ENCODE results near the gene CHRNA3. TPM values are rescaled to one million over a fixed set of nuclear protein-coding genes. Genes with fewer than 3 reads are reported as not detected.

The CHRNA3 gene
- total and polyA plus RNA-seq, 2 donors: 22.0 to 48.3 TPM

- Histone ChIP-seq H3K27ac (ENCODE audit: low read depth in 1 of 2, low read length in 1 of 2) (no peak overlapping the region), H3K27me3 (ENCODE audit: control insufficient read depth in 2 of 2, insufficient read depth in 1 of 2, low read length in 1 of 2) (no peaks in the 10 kb centered on the region), H3K36me3 (ENCODE audit: control insufficient read depth in 2 of 2, insufficient read depth in 2 of 2, low read length in 1 of 2) (no peaks in the 10 kb centered on the region), H3K4me1 (ENCODE audit: control insufficient read depth in 2 of 2, insufficient read depth in 2 of 2, low read length in 2 of 2) (peaks cover 0 to 4% of the 10 kb centered on the region in 2 donors), H3K4me3 (ENCODE audit: low read length in 2 of 2) (no peak overlapping the region), H3K9me3 (ENCODE audit: control insufficient read depth in 2 of 2, insufficient read depth in 1 of 2, low read length in 1 of 2) (no peaks in the 10 kb centered on the region)
- DNase-seq (ENCODE audit: low read depth in 6 of 9, low spot score in 9 of 9): no peak
Measured at GRCh38 chr15:78658823-78659222, 38.0 kb upstream of the CHRNA3 start.

GRCh38 chr15:78654272-78654671 lies 33.5 kb upstream of the CHRNA3 start:
- Histone ChIP-seq H3K27me3 (ENCODE audit: control insufficient read depth in 2 of 2, insufficient read depth in 1 of 2, low read length in 1 of 2) (no peaks in the 10 kb centered on the region), H3K9me3 (ENCODE audit: control insufficient read depth in 2 of 2, insufficient read depth in 1 of 2, low read length in 1 of 2) (no peaks in the 10 kb centered on the region), H3K36me3 (ENCODE audit: control insufficient read depth in 2 of 2, insufficient read depth in 2 of 2, low read length in 1 of 2) (no peaks in the 10 kb centered on the region), H3K4me3 (ENCODE audit: low read length in 2 of 2) (no peak overlapping the region), H3K4me1 (ENCODE audit: control insufficient read depth in 2 of 2, insufficient read depth in 2 of 2, low read length in 2 of 2) (peaks cover 0 to 2% of the 10 kb centered on the region in 2 donors), H3K27ac (ENCODE audit: low read depth in 1 of 2, low read length in 1 of 2) (no peak overlapping the region)
- no peak for DNase-seq (ENCODE audit: low read depth in 6 of 9, low spot score in 9 of 9)
- WGBS: 98% methylated on average over 4 of the region's 4 CpGs

GRCh38 chr15:78651930-78652615 lies 31.3 kb upstream of the CHRNA3 start:
- H3K4me1 ChIP-seq (ENCODE audit: control insufficient read depth in 2 of 2, insufficient read depth in 2 of 2, low read length in 2 of 2): no peaks in the 10 kb centered on the region
- DNase-seq (ENCODE audit: low read depth in 6 of 9, low spot score in 9 of 9): no peak

DNA sequence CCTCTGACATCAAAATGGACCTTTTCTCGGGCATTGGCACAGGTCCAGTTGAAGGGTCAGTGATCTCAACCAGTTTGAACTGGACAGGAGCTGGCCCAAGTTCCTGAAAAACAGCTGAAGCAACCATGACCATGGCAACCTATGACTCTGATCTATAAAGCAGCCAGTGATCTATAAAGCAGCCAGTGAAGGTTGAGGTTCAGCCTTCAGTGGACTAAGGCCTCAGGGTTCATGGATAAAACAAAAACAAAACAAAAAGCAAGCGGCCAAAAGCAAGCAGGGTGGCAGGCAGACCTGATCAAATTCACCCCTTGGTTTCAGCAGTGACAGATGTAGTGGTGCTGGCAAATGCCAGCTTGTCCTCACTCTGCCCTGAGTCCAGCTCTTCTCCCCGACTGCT lies 30.2 kb upstream of the CHRNA3 start:
- 93% methylated on average over 3 of the region's 3 CpGs for WGBS
- no peak overlapping the region for H3K27ac ChIP-seq (ENCODE audit: low read depth in 1 of 2, low read length in 1 of 2)
- H3K27me3 ChIP-seq (ENCODE audit: control insufficient read depth in 2 of 2, insufficient read depth in 1 of 2, low read length in 1 of 2): no peaks in the 10 kb centered on the region
- H3K4me3 ChIP-seq (ENCODE audit: low read length in 2 of 2): no peak overlapping the region
- no peaks in the 10 kb centered on the region for H3K36me3 ChIP-seq (ENCODE audit: control insufficient read depth in 2 of 2, insufficient read depth in 2 of 2, low read length in 1 of 2)
- DNase-seq (ENCODE audit: low read depth in 6 of 9, low spot score in 9 of 9): no peak
- H3K9me3 ChIP-seq (ENCODE audit: control insufficient read depth in 2 of 2, insufficient read depth in 1 of 2, low read length in 1 of 2): no peaks in the 10 kb centered on the region
- H3K4me1 ChIP-seq (ENCODE audit: control insufficient read depth in 2 of 2, insufficient read depth in 2 of 2, low read length in 2 of 2): no peaks in the 10 kb centered on the region

More at GRCh38 chr15:78651930-78652615, 31.3 kb upstream of the CHRNA3 start:
- no peak overlapping the region for H3K4me3 ChIP-seq (ENCODE audit: low read length in 2 of 2)
- WGBS: 98% methylated on average over 1 of the region's 1 CpG
- H3K27me3 ChIP-seq (ENCODE audit: control insufficient read depth in 2 of 2, insufficient read depth in 1 of 2, low read length in 1 of 2): no peaks in the 10 kb centered on the region
- H3K27ac ChIP-seq (ENCODE audit: low read depth in 1 of 2, low read length in 1 of 2): no peak overlapping the region
- no peaks in the 10 kb centered on the region for H3K36me3 ChIP-seq (ENCODE audit: control insufficient read depth in 2 of 2, insufficient read depth in 2 of 2, low read length in 1 of 2)
- no peaks in the 10 kb centered on the region for H3K9me3 ChIP-seq (ENCODE audit: control insufficient read depth in 2 of 2, insufficient read depth in 1 of 2, low read length in 1 of 2)

- no peaks in the 10 kb centered on the region for H3K27me3 ChIP-seq (ENCODE audit: control insufficient read depth in 2 of 2, insufficient read depth in 1 of 2, low read length in 1 of 2)
- H3K36me3 ChIP-seq (ENCODE audit: control insufficient read depth in 2 of 2, insufficient read depth in 2 of 2, low read length in 1 of 2): no peaks in the 10 kb centered on the region
- H3K27ac ChIP-seq (ENCODE audit: low read depth in 1 of 2, low read length in 1 of 2): no peak overlapping the region
- WGBS: 97% methylated on average over 4 of the region's 4 CpGs
- H3K9me3 ChIP-seq (ENCODE audit: control insufficient read depth in 2 of 2, insufficient read depth in 1 of 2, low read length in 1 of 2): no peaks in the 10 kb centered on the region
- H3K4me1 ChIP-seq (ENCODE audit: control insufficient read depth in 2 of 2, insufficient read depth in 2 of 2, low read length in 2 of 2): no peaks in the 10 kb centered on the region
- no peak for DNase-seq (ENCODE audit: low read depth in 6 of 9, low spot score in 9 of 9)
- no peak overlapping the region for H3K4me3 ChIP-seq (ENCODE audit: low read length in 2 of 2)
Measured at GRCh38 chr15:78650022-78650421, 29.2 kb upstream of the CHRNA3 start.

- Histone ChIP-seq H3K36me3 (ENCODE audit: control insufficient read depth in 2 of 2, insufficient read depth in 2 of 2, low read length in 1 of 2) (no peaks in the 10 kb centered on the region), H3K27ac (ENCODE audit: low read depth in 1 of 2, low read length in 1 of 2) (no peak overlapping the region), H3K4me1 (ENCODE audit: control insufficient read depth in 2 of 2, insufficient read depth in 2 of 2, low read length in 2 of 2) (peaks cover 12 to 18% of the 10 kb centered on the region in 2 donors), H3K4me3 (ENCODE audit: low read length in 2 of 2) (no peak overlapping the region), H3K9me3 (ENCODE audit: control insufficient read depth in 2 of 2, insufficient read depth in 1 of 2, low read length in 1 of 2) (no peaks in the 10 kb centered on the region), H3K27me3 (ENCODE audit: control insufficient read depth in 2 of 2, insufficient read depth in 1 of 2, low read length in 1 of 2) (peaks cover 0 to 14% of the 10 kb centered on the region in 2 donors)
- 97% methylated on average over 4 of the region's 4 CpGs for WGBS
- DNase-seq (ENCODE audit: low read depth in 6 of 9, low spot score in 9 of 9): no peak
Measured at GRCh38 chr15:78645009-78645408, 24.2 kb upstream of the CHRNA3 start.

DNA sequence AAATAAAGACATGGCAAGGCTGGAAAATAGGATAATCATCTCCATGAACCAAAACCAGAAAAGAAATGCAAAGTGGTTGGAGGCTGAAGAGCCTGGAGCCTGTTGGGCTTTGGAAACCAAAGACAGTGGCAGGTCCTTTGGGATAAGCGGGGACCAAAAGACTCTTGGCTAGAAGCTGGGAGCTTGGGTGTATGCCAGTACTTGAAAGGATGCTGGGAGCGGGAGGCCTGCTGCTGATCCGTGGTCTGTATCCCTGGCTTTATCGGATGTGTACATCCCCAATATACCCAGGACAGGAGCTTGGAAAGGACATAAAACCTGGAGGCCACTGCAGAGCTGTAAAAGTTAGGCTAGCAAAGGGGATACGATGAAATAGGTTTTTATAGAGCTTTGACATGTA lies 21.5 kb upstream of the CHRNA3 start:
- 98% methylated on average over 5 of the region's 5 CpGs for WGBS
- no peak overlapping the region for H3K4me3 ChIP-seq (ENCODE audit: low read length in 2 of 2)
- peaks cover 0 to 15% of the 10 kb centered on the region in 2 donors for H3K27me3 ChIP-seq (ENCODE audit: control insufficient read depth in 2 of 2, insufficient read depth in 1 of 2, low read length in 1 of 2)
- no peak for DNase-seq (ENCODE audit: low read depth in 6 of 9, low spot score in 9 of 9)
- no peak overlapping the region for H3K27ac ChIP-seq (ENCODE audit: low read depth in 1 of 2, low read length in 1 of 2)
- peaks cover 29 to 40% of the 10 kb centered on the region in 2 donors for H3K4me1 ChIP-seq (ENCODE audit: control insufficient read depth in 2 of 2, insufficient read depth in 2 of 2, low read length in 2 of 2)
- H3K36me3 ChIP-seq (ENCODE audit: control insufficient read depth in 2 of 2, insufficient read depth in 2 of 2, low read length in 1 of 2): no peaks in the 10 kb centered on the region
- no peaks in the 10 kb centered on the region for H3K9me3 ChIP-seq (ENCODE audit: control insufficient read depth in 2 of 2, insufficient read depth in 1 of 2, low read length in 1 of 2)

- Histone ChIP-seq H3K4me3 (ENCODE audit: low read length in 2 of 2) (no peak overlapping the region), H3K36me3 (ENCODE audit: control insufficient read depth in 2 of 2, insufficient read depth in 2 of 2, low read length in 1 of 2) (no peaks in the 10 kb centered on the region), H3K4me1 (ENCODE audit: control insufficient read depth in 2 of 2, insufficient read depth in 2 of 2, low read length in 2 of 2) (peaks cover 34 to 45% of the 10 kb centered on the region in 2 donors), H3K27ac (ENCODE audit: low read depth in 1 of 2, low read length in 1 of 2) (no peak overlapping the region), H3K27me3 (ENCODE audit: control insufficient read depth in 2 of 2, insufficient read depth in 1 of 2, low read length in 1 of 2) (peaks cover 0 to 16% of the 10 kb centered on the region in 2 donors), H3K9me3 (ENCODE audit: control insufficient read depth in 2 of 2, insufficient read depth in 1 of 2, low read length in 1 of 2) (no peaks in the 10 kb centered on the region)
- WGBS: 84% methylated on average over 11 of the region's 11 CpGs
- DNase-seq (ENCODE audit: low read depth in 6 of 9, low spot score in 9 of 9): peak in 1 of 9 donors; percentile 39
Measured at GRCh38 chr15:78641749-78642275, 21.0 kb upstream of the CHRNA3 start.

DNA sequence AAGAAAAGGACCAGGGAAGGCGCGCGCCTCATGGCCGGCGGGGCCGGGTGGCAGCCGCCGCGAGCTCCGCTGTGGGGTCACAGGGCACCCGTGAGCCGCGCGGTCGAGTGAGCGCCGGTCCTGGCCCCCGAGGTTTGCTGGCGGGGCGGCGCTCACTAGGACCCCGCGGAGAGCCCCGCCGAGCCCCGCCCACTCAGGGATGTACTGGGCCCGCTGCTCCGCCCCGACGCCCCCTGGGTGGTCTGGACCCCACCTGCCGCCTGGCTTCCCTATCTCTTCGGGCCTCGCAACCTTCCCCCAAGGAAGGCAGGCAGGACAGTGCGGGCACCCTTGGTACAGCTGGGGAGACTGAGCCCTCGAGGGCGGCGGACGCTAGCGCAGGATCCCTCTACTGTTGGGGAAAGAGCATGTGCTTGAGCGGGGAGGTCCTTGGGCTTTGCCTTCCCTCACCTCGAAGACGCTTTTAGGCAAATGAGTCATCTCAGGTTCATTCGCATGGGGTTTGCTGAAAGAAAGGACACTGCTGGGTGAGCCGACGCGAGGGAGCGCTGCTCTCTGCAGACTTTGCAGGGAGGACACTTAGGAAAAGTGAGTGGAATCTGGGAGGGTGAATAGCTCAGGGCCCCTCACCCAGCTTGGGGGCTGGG lies 20.4 kb upstream of the CHRNA3 start, which contains the start of gene CHRNB4:
TSS of gene CHRNB4 (minus strand) at position 109 of the 647 bp plus-strand sequence. CDS start at position 32, 77 bp downstream.
- Histone ChIP-seq H3K9me3 (ENCODE audit: control insufficient read depth in 2 of 2, insufficient read depth in 1 of 2, low read length in 1 of 2) (no peaks in the 10 kb centered on the region), H3K4me3 (ENCODE audit: low read length in 2 of 2) (peak within 1 kb of the TSS; percentile 62 to 66), H3K4me1 (ENCODE audit: control insufficient read depth in 2 of 2, insufficient read depth in 2 of 2, low read length in 2 of 2) (peaks cover 37 to 48% of the 10 kb centered on the region in 2 donors), H3K36me3 (ENCODE audit: control insufficient read depth in 2 of 2, insufficient read depth in 2 of 2, low read length in 1 of 2) (no peaks in the 10 kb centered on the region), H3K27me3 (ENCODE audit: control insufficient read depth in 2 of 2, insufficient read depth in 1 of 2, low read length in 1 of 2) (peaks cover 0 to 16% of the 10 kb centered on the region in 2 donors), H3K27ac (ENCODE audit: low read depth in 1 of 2, low read length in 1 of 2) (no peak within 1 kb of the TSS)
- 19% methylated on average over 47 of the region's 47 CpGs for WGBS
- DNase-seq (ENCODE audit: low read depth in 6 of 9, low spot score in 9 of 9): peak in 4 of 9 donors; percentile 47 to 80 (median 64)

All from thymus (tissue), 11 donors.